GM12878 (cell line): ENCODE data around the gene FNDC3A.

Experiments
- CHD2 ChIP-seq: IDR thresholded peaks from 2 replicates; pipeline ENCODE4 v1.6.1; 2011; ENCODE audit warnings: low read depth, low read length, improper control_type of control experiment, borderline replicate concordance
- POLR2A ChIP-seq: IDR thresholded peaks from 2 replicates; pipeline ENCODE4 v1.6.1; 2011; ENCODE audit warnings: low read depth, mild to moderate bottlenecking, low read length
- RAD21 ChIP-seq: IDR thresholded peaks from 2 replicates; pipeline ENCODE4 v1.6.1; 2011; ENCODE audit warnings: mild to moderate bottlenecking, low read depth, low read length, moderate library complexity; ENCODE audit not compliant: insufficient read depth

GRCh38 chr13:49110913-49111170, 135.1 kb downstream of the FNDC3A start:
- TF ChIP-seq RAD21 (no peak), CHD2 (no peak), POLR2A (no peak)
